DMS 273 (cell line): ENCODE results near the gene DNAJB13.
"Not testable (repeated sequence)": the region's sequence is repeated elsewhere in the genome, so short reads cannot be mapped to it uniquely, and the experiment has no call there.

Source experiments
- DNase-seq: peaks from one replicate; lab custom pipeline; 2025; ENCODE audit not compliant: unreplicated experiment; lab: John Stamatoyannopoulos, UW

Gene DNAJB13

GRCh38 chr11:73950869-73951710, at the start of gene DNAJB13:
DNAJB13 (plus strand) TSS chr11:73951026; CDS start chr11:73951070, 44 bp downstream.
- peak; percentile 78 for DNase-seq

GRCh38 chr11:73902303-73902702, 48.5 kb upstream of the DNAJB13 start:
- DNase-seq = no peak

GRCh38 chr11:73907191-73907590, 43.6 kb upstream of the DNAJB13 start:
- DNase-seq = no peak

- no peak for DNase-seq
Measured at GRCh38 chr11:73912026-73912425, 38.8 kb upstream of the DNAJB13 start.

GRCh38 chr11:73913472-73913871, 37.4 kb upstream of the DNAJB13 start:
- DNase-seq = no peak

GRCh38 chr11:73914284-73914683, 36.5 kb upstream of the DNAJB13 start:
- DNase-seq = no peak

GRCh38 chr11:73916435-73916834, 34.4 kb upstream of the DNAJB13 start:
- DNase-seq = no peak

- DNase-seq = no peak
Measured at GRCh38 chr11:73921180-73921579, 29.6 kb upstream of the DNAJB13 start.

GRCh38 chr11:73929388-73929787, 21.4 kb upstream of the DNAJB13 start:
- DNase-seq = no peak

GRCh38 chr11:73931039-73931645, 19.7 kb upstream of the DNAJB13 start:
- DNase-seq = peak; percentile 72

- DNase-seq = no peak
Measured at GRCh38 chr11:73931951-73932350, 18.9 kb upstream of the DNAJB13 start.

- DNase-seq = no peak
Measured at GRCh38 chr11:73932781-73933180, 18.0 kb upstream of the DNAJB13 start.

- not testable (repeated sequence) for DNase-seq
Measured at GRCh38 chr11:73936047-73936446, 14.8 kb upstream of the DNAJB13 start.

GRCh38 chr11:73939096-73939495, 11.7 kb upstream of the DNAJB13 start:
- peak; percentile 29 for DNase-seq

- DNase-seq = no peak
Measured at GRCh38 chr11:73940801-73941570, 9.8 kb upstream of the DNAJB13 start.

- DNase-seq = peak; percentile 59
Measured at GRCh38 chr11:73942010-73942409, 8.8 kb upstream of the DNAJB13 start.

GRCh38 chr11:73944085-73944484, 6.7 kb upstream of the DNAJB13 start:
- peak; percentile 7 for DNase-seq

- no peak for DNase-seq
Measured at GRCh38 chr11:73944901-73945300, 5.9 kb upstream of the DNAJB13 start.

GRCh38 chr11:73945396-73945795, 5.4 kb upstream of the DNAJB13 start:
- DNase-seq = no peak

GRCh38 chr11:73946798-73947458, 3.9 kb upstream of the DNAJB13 start:
- no peak for DNase-seq

- no peak for DNase-seq
Measured at GRCh38 chr11:73949246-73949645, 1.6 kb upstream of the DNAJB13 start.
